Endothelial cell of umbilical vein (primary cell): ENCODE data around the gene PLA2G15.

ENCODE experiments used
- EZH2 ChIP-seq: IDR thresholded peaks from 2 replicates; pipeline ENCODE4 v1.6.1; 2012; ENCODE audit warnings: borderline replicate concordance, low read depth, mild to moderate bottlenecking, moderate library complexity, low read length, inconsistent platforms; ENCODE audit not compliant: severe bottlenecking
- FOS ChIP-seq: IDR thresholded peaks from 2 replicates; pipeline ENCODE4 v1.6.1; 2011; ENCODE audit warnings: mild to moderate bottlenecking, low read length, moderate library complexity, borderline replicate concordance; ENCODE audit not compliant: insufficient read depth
- GATA2 ChIP-seq: IDR thresholded peaks from 2 replicates; pipeline ENCODE4 v1.7.0; 2011; ENCODE audit warnings: low read depth, mild to moderate bottlenecking, moderate library complexity, mixed read lengths, low read length; ENCODE audit not compliant: insufficient read length, insufficient read depth
- JUN ChIP-seq: IDR thresholded peaks from 2 replicates; pipeline ENCODE4 v1.6.1; 2011; ENCODE audit warnings: borderline replicate concordance, low read depth; ENCODE audit not compliant: insufficient read length, insufficient read depth
- MYC ChIP-seq: IDR thresholded peaks from one replicate; pipeline ENCODE4 v1.6.1; 2011; ENCODE audit warnings: mild to moderate bottlenecking, low read depth, low read length
- POLR2A ChIP-seq: IDR thresholded peaks from 2 replicates; pipeline ENCODE4 v1.6.1; 2012; ENCODE audit warnings: low read depth, mild to moderate bottlenecking, control low read depth, low read length
- POLR2AphosphoS5 ChIP-seq: IDR thresholded peaks from 2 replicates; pipeline ENCODE4 v1.6.1; 2012; ENCODE audit warnings: low read depth, mild to moderate bottlenecking, control low read depth, low read length, moderate library complexity; ENCODE audit not compliant: insufficient read depth
- TF ChIP-seq, protein P1 (sequence below), 2 donors: IDR thresholded peaks; 1 replicate in 1 of 2; 2 replicates in 1 of 2; pipeline ENCODE4 v1.5.1; 2011; ENCODE audit warnings: low read length in 2 of 2, mild to moderate bottlenecking in 2 of 2, moderate library complexity in 2 of 2, control low read depth in 1 of 2, inconsistent platforms in 1 of 2, low read depth in 1 of 2; ENCODE audit not compliant: insufficient read depth in 1 of 2; ENCODE audit errors: extremely low read depth in 1 of 2
- TF ChIP-seq, protein P2 (sequence below): IDR thresholded peaks from 2 replicates; pipeline ENCODE4 v1.6.1; 2011; ENCODE audit not compliant: insufficient read depth, insufficient read length

DNA sequence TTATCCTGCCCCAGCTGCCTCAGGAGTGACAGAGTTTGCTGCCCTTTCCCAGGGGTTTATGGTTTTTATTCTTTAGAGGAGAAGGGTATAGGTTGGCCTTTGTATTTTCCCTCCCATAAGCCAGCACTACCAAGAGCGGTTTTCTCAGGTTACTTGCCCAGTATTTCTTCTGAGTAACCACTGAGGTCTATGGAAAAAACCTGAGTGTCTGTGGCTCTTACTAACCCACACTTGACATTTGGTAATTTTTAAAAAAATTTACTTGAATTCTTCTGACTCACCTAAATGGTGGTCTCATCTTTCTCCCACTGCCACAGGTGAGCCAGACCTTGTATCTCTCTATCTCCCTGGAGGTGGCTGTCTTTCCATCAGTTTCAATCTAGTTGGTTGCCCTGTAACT, 25.2 kb downstream of the PLA2G15 start:
- TF ChIP-seq, protein P1, sequence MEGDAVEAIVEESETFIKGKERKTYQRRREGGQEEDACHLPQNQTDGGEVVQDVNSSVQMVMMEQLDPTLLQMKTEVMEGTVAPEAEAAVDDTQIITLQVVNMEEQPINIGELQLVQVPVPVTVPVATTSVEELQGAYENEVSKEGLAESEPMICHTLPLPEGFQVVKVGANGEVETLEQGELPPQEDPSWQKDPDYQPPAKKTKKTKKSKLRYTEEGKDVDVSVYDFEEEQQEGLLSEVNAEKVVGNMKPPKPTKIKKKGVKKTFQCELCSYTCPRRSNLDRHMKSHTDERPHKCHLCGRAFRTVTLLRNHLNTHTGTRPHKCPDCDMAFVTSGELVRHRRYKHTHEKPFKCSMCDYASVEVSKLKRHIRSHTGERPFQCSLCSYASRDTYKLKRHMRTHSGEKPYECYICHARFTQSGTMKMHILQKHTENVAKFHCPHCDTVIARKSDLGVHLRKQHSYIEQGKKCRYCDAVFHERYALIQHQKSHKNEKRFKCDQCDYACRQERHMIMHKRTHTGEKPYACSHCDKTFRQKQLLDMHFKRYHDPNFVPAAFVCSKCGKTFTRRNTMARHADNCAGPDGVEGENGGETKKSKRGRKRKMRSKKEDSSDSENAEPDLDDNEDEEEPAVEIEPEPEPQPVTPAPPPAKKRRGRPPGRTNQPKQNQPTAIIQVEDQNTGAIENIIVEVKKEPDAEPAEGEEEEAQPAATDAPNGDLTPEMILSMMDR (IDR thresholded peaks at IDR 0.05; ENCODE audit: extremely low read depth in 1 of 2, insufficient read depth in 1 of 2, low read depth in 1 of 2, low read length in 2 of 2) = no peak
- TF ChIP-seq POLR2A (no peak), MYC (no peak), FOS (no peak), POLR2AphosphoS5 (no peak), EZH2 (no peak), GATA2 (no peak), JUN (no peak)
- TF ChIP-seq, protein P2, sequence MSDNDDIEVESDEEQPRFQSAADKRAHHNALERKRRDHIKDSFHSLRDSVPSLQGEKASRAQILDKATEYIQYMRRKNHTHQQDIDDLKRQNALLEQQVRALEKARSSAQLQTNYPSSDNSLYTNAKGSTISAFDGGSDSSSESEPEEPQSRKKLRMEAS = no peak
